ENCODE data around the gene EPAS1.

DNA sequence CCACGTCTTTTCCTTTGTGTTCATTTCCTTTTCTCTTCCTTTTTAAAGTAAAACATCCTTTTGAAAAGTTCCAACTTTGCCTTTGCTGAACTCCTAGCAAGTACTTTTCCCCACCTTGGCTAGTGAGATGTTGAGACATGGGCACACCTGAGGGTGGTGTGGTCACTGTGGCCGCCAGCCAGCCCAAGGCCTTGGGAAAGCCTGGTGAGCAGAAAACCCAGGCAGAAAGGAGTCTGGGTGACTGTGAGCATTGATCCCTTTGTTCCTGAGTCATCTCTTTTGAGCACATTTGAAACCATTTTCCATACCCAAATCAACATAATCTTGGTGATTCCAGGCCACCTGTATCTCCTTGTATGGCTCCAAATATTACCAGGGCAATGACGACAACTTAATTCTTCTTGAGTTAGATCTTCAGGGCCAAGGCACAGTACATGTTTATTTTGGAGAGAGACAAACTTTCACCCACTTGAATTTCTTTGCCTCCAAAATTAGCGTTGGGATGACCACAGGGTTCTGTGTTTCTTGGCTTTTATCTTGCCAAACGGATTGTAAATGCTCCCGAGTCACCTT lies 14.5 kb downstream of the EPAS1 start:
- TF ChIP-seq, protein P1, sequence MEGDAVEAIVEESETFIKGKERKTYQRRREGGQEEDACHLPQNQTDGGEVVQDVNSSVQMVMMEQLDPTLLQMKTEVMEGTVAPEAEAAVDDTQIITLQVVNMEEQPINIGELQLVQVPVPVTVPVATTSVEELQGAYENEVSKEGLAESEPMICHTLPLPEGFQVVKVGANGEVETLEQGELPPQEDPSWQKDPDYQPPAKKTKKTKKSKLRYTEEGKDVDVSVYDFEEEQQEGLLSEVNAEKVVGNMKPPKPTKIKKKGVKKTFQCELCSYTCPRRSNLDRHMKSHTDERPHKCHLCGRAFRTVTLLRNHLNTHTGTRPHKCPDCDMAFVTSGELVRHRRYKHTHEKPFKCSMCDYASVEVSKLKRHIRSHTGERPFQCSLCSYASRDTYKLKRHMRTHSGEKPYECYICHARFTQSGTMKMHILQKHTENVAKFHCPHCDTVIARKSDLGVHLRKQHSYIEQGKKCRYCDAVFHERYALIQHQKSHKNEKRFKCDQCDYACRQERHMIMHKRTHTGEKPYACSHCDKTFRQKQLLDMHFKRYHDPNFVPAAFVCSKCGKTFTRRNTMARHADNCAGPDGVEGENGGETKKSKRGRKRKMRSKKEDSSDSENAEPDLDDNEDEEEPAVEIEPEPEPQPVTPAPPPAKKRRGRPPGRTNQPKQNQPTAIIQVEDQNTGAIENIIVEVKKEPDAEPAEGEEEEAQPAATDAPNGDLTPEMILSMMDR (IDR thresholded peaks at IDR 0.05): no peak
- no peak for TF ChIP-seq POLR2A (IDR thresholded peaks at IDR 0.05)

All from adrenal gland (tissue), 5 donors.